ENCODE data around the gene CYB5R3. TPM values are rescaled to one million over a fixed set of nuclear protein-coding genes. Genes with fewer than 3 reads are reported as not detected.
A peak's percentile ranks its signal among the peaks of the same experiment; 100 is the strongest.
"Not testable (repeated sequence)": the region's sequence is repeated elsewhere in the genome, so short reads cannot be mapped to it uniquely, and the experiment has no call there.

CYB5R3 gene
- total RNA-seq, 1 experiment from 2014 or later = 130 TPM

GRCh38 chr22:42676059-42676607 lies 26.9 kb upstream of the CYB5R3 start:
- peaks cover 7% of the 10 kb centered on the region for H3K4me1 Mint-ChIP-seq (ENCODE audit: low read depth, unreplicated experiment)
- no peaks in the 10 kb centered on the region for H3K36me3 ChIP-seq (ENCODE audit: control insufficient read depth, insufficient read depth, low read length)
- no peaks in the 10 kb centered on the region for H3K27me3 Mint-ChIP-seq (ENCODE audit: insufficient read depth, unreplicated experiment)
- H3K4me3 ChIP-seq (ENCODE audit: low read depth, low read length) = no peak overlapping the region
- intact Hi-C loops (cut with micrococcal nuclease; ENCODE audit: unreplicated experiment) = no loop called here
- ChIA-PET POLR2A (no interaction called here), CTCF (no interaction called here)
- no peaks in the 10 kb centered on the region for H3K27me3 ChIP-seq (replicated peaks; ENCODE audit: control insufficient read depth, insufficient read depth, low read length)
- peaks cover 22% of the 10 kb centered on the region for H3K9me3 Mint-ChIP-seq (ENCODE audit: unreplicated experiment)
- no peak for TF ChIP-seq CTCF (IDR thresholded peaks at IDR 0.05; ENCODE audit: insufficient read depth in 1 of 2, low read depth in 1 of 2, low read length in 1 of 2, severe bottlenecking in 1 of 2, unreplicated experiment in 1 of 2)
- no peak for DNase-seq
- no TSS peak for BruUV-seq (replicated peaks)
- peaks cover 19% of the 10 kb centered on the region for H3K9me3 ChIP-seq
- H3K36me3 Mint-ChIP-seq (ENCODE audit: insufficient read depth, unreplicated experiment) = peaks cover 15% of the 10 kb centered on the region
- H3K27ac Mint-ChIP-seq (ENCODE audit: unreplicated experiment) = peak overlapping the region; percentile 43
- H3K4me1 ChIP-seq = no peaks in the 10 kb centered on the region
- H3K4me3 Mint-ChIP-seq (ENCODE audit: unreplicated experiment) = no peak overlapping the region

GRCh38 chr22:42673898-42674401 lies 24.8 kb upstream of the CYB5R3 start:
- Mint-ChIP-seq H3K27ac (ENCODE audit: unreplicated experiment) (no peak overlapping the region), H3K36me3 (ENCODE audit: insufficient read depth, unreplicated experiment) (peaks cover 10% of the 10 kb centered on the region), H3K27me3 (ENCODE audit: insufficient read depth, unreplicated experiment) (no peaks in the 10 kb centered on the region), H3K4me1 (ENCODE audit: low read depth, unreplicated experiment) (peaks cover 7% of the 10 kb centered on the region), H3K9me3 (ENCODE audit: unreplicated experiment) (peaks cover 10% of the 10 kb centered on the region), H3K4me3 (ENCODE audit: unreplicated experiment) (no peak overlapping the region)
- no peak for TF ChIP-seq CTCF (IDR thresholded peaks at IDR 0.05; ENCODE audit: insufficient read depth in 1 of 2, low read depth in 1 of 2, low read length in 1 of 2, severe bottlenecking in 1 of 2, unreplicated experiment in 1 of 2)
- peaks cover 5% of the 10 kb centered on the region for H3K9me3 ChIP-seq
- BruUV-seq (replicated peaks) = no TSS peak
- no peaks in the 10 kb centered on the region for H3K36me3 ChIP-seq (ENCODE audit: control insufficient read depth, insufficient read depth, low read length)
- no peaks in the 10 kb centered on the region for H3K27me3 ChIP-seq (replicated peaks; ENCODE audit: control insufficient read depth, insufficient read depth, low read length)
- ChIA-PET POLR2A (no interaction called here), CTCF (no interaction called here)
- H3K4me1 ChIP-seq = no peaks in the 10 kb centered on the region
- intact Hi-C loops (cut with micrococcal nuclease; ENCODE audit: unreplicated experiment) = no loop called here
- H3K4me3 ChIP-seq (ENCODE audit: low read depth, low read length) = no peak overlapping the region
- no peak for DNase-seq

GRCh38 chr22:42673071-42673470 lies 23.9 kb upstream of the CYB5R3 start:
- H3K4me1 Mint-ChIP-seq (ENCODE audit: low read depth, unreplicated experiment); intact Hi-C loops (cut with micrococcal nuclease; ENCODE audit: unreplicated experiment); H3K9me3 Mint-ChIP-seq (ENCODE audit: unreplicated experiment); H3K36me3 Mint-ChIP-seq (ENCODE audit: insufficient read depth, unreplicated experiment); H3K27me3 ChIP-seq (replicated peaks; ENCODE audit: control insufficient read depth, insufficient read depth, low read length); H3K4me3 ChIP-seq (ENCODE audit: low read depth, low read length); POLR2A ChIA-PET; DNase-seq; H3K36me3 ChIP-seq (ENCODE audit: control insufficient read depth, insufficient read depth, low read length); H3K27ac Mint-ChIP-seq (ENCODE audit: unreplicated experiment); BruUV-seq (replicated peaks); H3K4me3 Mint-ChIP-seq (ENCODE audit: unreplicated experiment); H3K27me3 Mint-ChIP-seq (ENCODE audit: insufficient read depth, unreplicated experiment); CTCF ChIA-PET; H3K4me1 ChIP-seq; H3K9me3 ChIP-seq: not testable (repeated sequence)
